T-helper 2 cell treated with Interferon-gamma antibody and Interleukin-4, amounts not matched to agents 5 μg/mL and 100 μg/mL, for 36 hours (primary cell): ENCODE measurements around the gene HSD17B12.
A peak's percentile ranks its signal among the peaks of the same experiment; 100 is the strongest.

Experiments
- DNase-seq: peaks from one replicate; pipeline ENCODE4 v3.0.0; 2021; ENCODE audit warnings: low spot score
- H3K27ac Mint-ChIP-seq: one replicate; pipeline ENCODE4 v1.8.0; 2021; ENCODE audit warnings: mild to moderate bottlenecking, mixed read lengths
- H3K27me3 Mint-ChIP-seq: one replicate; pipeline ENCODE4 v1.8.0; 2021; ENCODE audit warnings: low read depth, mixed read lengths
- H3K36me3 Mint-ChIP-seq: one replicate; pipeline ENCODE4 v1.8.0; 2021; ENCODE audit warnings: low read depth, mixed read lengths
- H3K4me1 Mint-ChIP-seq: one replicate; pipeline ENCODE4 v1.8.0; 2021; ENCODE audit warnings: low read depth, mixed read lengths
- H3K4me3 Mint-ChIP-seq: one replicate; pipeline ENCODE4 v1.8.0; 2022; ENCODE audit warnings: mild to moderate bottlenecking, moderate library complexity, mixed read lengths
- H3K9me3 Mint-ChIP-seq: one replicate; pipeline ENCODE4 v1.8.0; 2021; ENCODE audit warnings: mixed read lengths

HSD17B12 gene

GRCh38 chr11:43812471-43812870 lies 131.9 kb downstream of the HSD17B12 start:
- H3K27me3 Mint-ChIP-seq, result no peaks in the 10 kb centered on the region
- H3K4me1 Mint-ChIP-seq, result no peaks in the 10 kb centered on the region
- no peak overlapping the region for H3K27ac Mint-ChIP-seq
- H3K4me3 Mint-ChIP-seq, result no peak overlapping the region
- peaks cover 7% of the 10 kb centered on the region for H3K36me3 Mint-ChIP-seq
- H3K9me3 Mint-ChIP-seq, result no peaks in the 10 kb centered on the region
- no peak for DNase-seq

GRCh38 chr11:43818220-43818619 lies 137.7 kb downstream of the HSD17B12 start:
- no peaks in the 10 kb centered on the region for H3K9me3 Mint-ChIP-seq
- H3K27ac Mint-ChIP-seq, result no peak overlapping the region
- no peak for DNase-seq
- no peaks in the 10 kb centered on the region for H3K4me1 Mint-ChIP-seq
- no peaks in the 10 kb centered on the region for H3K27me3 Mint-ChIP-seq
- no peak overlapping the region for H3K4me3 Mint-ChIP-seq
- peaks cover 23% of the 10 kb centered on the region for H3K36me3 Mint-ChIP-seq

- Mint-ChIP-seq H3K4me3 (no peak overlapping the region), H3K27me3 (no peaks in the 10 kb centered on the region), H3K27ac (no peak overlapping the region), H3K36me3 (peaks cover 25% of the 10 kb centered on the region), H3K4me1 (no peaks in the 10 kb centered on the region), H3K9me3 (no peaks in the 10 kb centered on the region)
- DNase-seq, result no peak
These were observed 139.4 kb downstream of the HSD17B12 start for GRCh38 chr11:43819926-43820325.

- Mint-ChIP-seq H3K9me3 (no peaks in the 10 kb centered on the region), H3K27ac (no peak overlapping the region), H3K4me1 (no peaks in the 10 kb centered on the region), H3K27me3 (no peaks in the 10 kb centered on the region), H3K36me3 (peaks cover 14% of the 10 kb centered on the region), H3K4me3 (no peak overlapping the region)
- no peak for DNase-seq
These were observed 142.8 kb downstream of the HSD17B12 start for GRCh38 chr11:43823316-43823715.

- H3K9me3 Mint-ChIP-seq, result no peaks in the 10 kb centered on the region
- no peak overlapping the region for H3K27ac Mint-ChIP-seq
- no peak for DNase-seq
- no peaks in the 10 kb centered on the region for H3K4me1 Mint-ChIP-seq
- H3K27me3 Mint-ChIP-seq, result no peaks in the 10 kb centered on the region
- no peak overlapping the region for H3K4me3 Mint-ChIP-seq
- peaks cover 14% of the 10 kb centered on the region for H3K36me3 Mint-ChIP-seq
These were observed 143.3 kb downstream of the HSD17B12 start for GRCh38 chr11:43823851-43824250.

GRCh38 chr11:43825217-43825816 lies 144.8 kb downstream of the HSD17B12 start:
- H3K9me3 Mint-ChIP-seq, result no peaks in the 10 kb centered on the region
- no peaks in the 10 kb centered on the region for H3K27me3 Mint-ChIP-seq
- no peak overlapping the region for H3K4me3 Mint-ChIP-seq
- peaks cover 11% of the 10 kb centered on the region for H3K36me3 Mint-ChIP-seq
- H3K4me1 Mint-ChIP-seq, result no peaks in the 10 kb centered on the region
- no peak for DNase-seq
- H3K27ac Mint-ChIP-seq, result no peak overlapping the region

GRCh38 chr11:43830928-43831440 lies 150.4 kb downstream of the HSD17B12 start:
- Mint-ChIP-seq H3K27ac (no peak overlapping the region), H3K4me3 (no peak overlapping the region), H3K4me1 (peaks cover 5% of the 10 kb centered on the region), H3K27me3 (no peaks in the 10 kb centered on the region), H3K9me3 (no peaks in the 10 kb centered on the region), H3K36me3 (peaks cover 9% of the 10 kb centered on the region)
- peak; percentile 72 for DNase-seq

GRCh38 chr11:43832536-43832935 lies 152.0 kb downstream of the HSD17B12 start:
- H3K27me3 Mint-ChIP-seq, result no peaks in the 10 kb centered on the region

GRCh38 chr11:43833657-43834073 lies 153.1 kb downstream of the HSD17B12 start:
- H3K27me3 Mint-ChIP-seq, result no peaks in the 10 kb centered on the region
- DNase-seq, result no peak

More at GRCh38 chr11:43832536-43832935, 152.0 kb downstream of the HSD17B12 start:
- H3K36me3 Mint-ChIP-seq, result peaks cover 9% of the 10 kb centered on the region
- no peak overlapping the region for H3K27ac Mint-ChIP-seq
- H3K4me1 Mint-ChIP-seq, result peaks cover 5% of the 10 kb centered on the region
- no peaks in the 10 kb centered on the region for H3K9me3 Mint-ChIP-seq
- H3K4me3 Mint-ChIP-seq, result no peak overlapping the region
- DNase-seq, result no peak

GRCh38 chr11:43834286-43834685 lies 153.7 kb downstream of the HSD17B12 start:
- no peak overlapping the region for H3K27ac Mint-ChIP-seq
- no peaks in the 10 kb centered on the region for H3K27me3 Mint-ChIP-seq
- no peak for DNase-seq
- no peaks in the 10 kb centered on the region for H3K9me3 Mint-ChIP-seq
- peaks cover 10% of the 10 kb centered on the region for H3K36me3 Mint-ChIP-seq
- no peak overlapping the region for H3K4me3 Mint-ChIP-seq
- H3K4me1 Mint-ChIP-seq, result peaks cover 5% of the 10 kb centered on the region

More at GRCh38 chr11:43833657-43834073, 153.1 kb downstream of the HSD17B12 start:
- H3K27ac Mint-ChIP-seq, result no peak overlapping the region
- H3K36me3 Mint-ChIP-seq, result peaks cover 10% of the 10 kb centered on the region
- no peaks in the 10 kb centered on the region for H3K9me3 Mint-ChIP-seq
- peaks cover 5% of the 10 kb centered on the region for H3K4me1 Mint-ChIP-seq
- H3K4me3 Mint-ChIP-seq, result no peak overlapping the region

GRCh38 chr11:43835104-43835503 lies 154.6 kb downstream of the HSD17B12 start:
- Mint-ChIP-seq H3K36me3 (peaks cover 12% of the 10 kb centered on the region), H3K4me3 (no peak overlapping the region), H3K9me3 (no peaks in the 10 kb centered on the region), H3K4me1 (peaks cover 5% of the 10 kb centered on the region), H3K27ac (no peak overlapping the region), H3K27me3 (no peaks in the 10 kb centered on the region)
- DNase-seq, result no peak

- Mint-ChIP-seq H3K9me3 (no peaks in the 10 kb centered on the region), H3K27ac (no peak overlapping the region), H3K4me1 (no peaks in the 10 kb centered on the region), H3K36me3 (peaks cover 17% of the 10 kb centered on the region), H3K4me3 (no peak overlapping the region), H3K27me3 (no peaks in the 10 kb centered on the region)
- DNase-seq, result no peak
These were observed 157.3 kb downstream of the HSD17B12 start for GRCh38 chr11:43837879-43838278.

GRCh38 chr11:43842021-43842420 lies 161.5 kb downstream of the HSD17B12 start:
- Mint-ChIP-seq H3K27me3 (no peaks in the 10 kb centered on the region), H3K36me3 (peaks cover 17% of the 10 kb centered on the region), H3K9me3 (no peaks in the 10 kb centered on the region), H3K27ac (no peak overlapping the region), H3K4me3 (no peak overlapping the region), H3K4me1 (no peaks in the 10 kb centered on the region)
- no peak for DNase-seq

GRCh38 chr11:43845816-43846215 lies 165.3 kb downstream of the HSD17B12 start:
- Mint-ChIP-seq H3K9me3 (no peaks in the 10 kb centered on the region), H3K27ac (no peak overlapping the region), H3K4me1 (peaks cover 3% of the 10 kb centered on the region)

More at GRCh38 chr11:43845816-43846215, 165.3 kb downstream of the HSD17B12 start:
- peaks cover 9% of the 10 kb centered on the region for H3K36me3 Mint-ChIP-seq
- no peak overlapping the region for H3K4me3 Mint-ChIP-seq
- no peaks in the 10 kb centered on the region for H3K27me3 Mint-ChIP-seq
- no peak for DNase-seq
